COR-L47 (cell line): ENCODE results near the gene BAIAP2.

ENCODE experiments used
- DNase-seq: peaks from one replicate; lab custom pipeline; 2025; lab: John Stamatoyannopoulos, UW

Gene BAIAP2

DNA sequence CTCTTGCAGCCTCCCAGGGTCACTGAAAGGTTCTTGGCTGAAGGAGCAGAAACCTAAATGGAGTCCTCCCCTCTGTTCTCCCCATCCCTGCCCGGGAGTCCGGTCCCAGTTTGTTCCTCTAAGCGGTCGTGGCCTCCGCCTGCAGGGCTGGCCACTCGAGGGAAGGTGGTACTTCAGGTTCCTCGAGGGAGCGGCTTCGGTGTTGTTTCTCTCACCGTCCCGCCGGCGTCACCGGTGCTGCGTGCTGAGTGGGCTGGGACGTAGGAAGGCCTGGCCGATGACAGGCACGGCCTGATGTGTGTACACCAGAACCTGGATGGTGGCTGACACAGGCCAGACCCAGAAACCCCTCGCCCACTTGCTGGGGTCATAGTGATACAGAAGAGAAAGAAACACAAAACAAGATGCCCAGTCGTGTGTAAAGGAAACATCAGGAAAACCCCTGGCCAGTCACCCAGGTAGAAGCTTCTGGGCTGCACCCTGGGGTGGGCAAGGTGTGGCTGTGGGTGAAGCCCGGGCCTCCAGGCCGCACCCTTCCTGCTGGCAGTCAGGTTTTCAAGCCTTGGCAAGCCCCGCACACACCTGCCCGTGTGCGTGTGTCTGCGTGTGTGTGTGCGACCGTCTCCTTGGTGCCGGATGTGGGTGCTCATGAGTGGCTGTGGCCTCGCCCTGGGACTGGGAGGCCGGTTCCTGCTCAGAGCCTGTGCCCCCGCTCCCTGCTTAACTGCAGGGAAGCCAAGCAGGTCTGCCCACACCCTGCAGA, 52.0 kb downstream of the BAIAP2 start:
- peak; percentile 66 for DNase-seq

DNA sequence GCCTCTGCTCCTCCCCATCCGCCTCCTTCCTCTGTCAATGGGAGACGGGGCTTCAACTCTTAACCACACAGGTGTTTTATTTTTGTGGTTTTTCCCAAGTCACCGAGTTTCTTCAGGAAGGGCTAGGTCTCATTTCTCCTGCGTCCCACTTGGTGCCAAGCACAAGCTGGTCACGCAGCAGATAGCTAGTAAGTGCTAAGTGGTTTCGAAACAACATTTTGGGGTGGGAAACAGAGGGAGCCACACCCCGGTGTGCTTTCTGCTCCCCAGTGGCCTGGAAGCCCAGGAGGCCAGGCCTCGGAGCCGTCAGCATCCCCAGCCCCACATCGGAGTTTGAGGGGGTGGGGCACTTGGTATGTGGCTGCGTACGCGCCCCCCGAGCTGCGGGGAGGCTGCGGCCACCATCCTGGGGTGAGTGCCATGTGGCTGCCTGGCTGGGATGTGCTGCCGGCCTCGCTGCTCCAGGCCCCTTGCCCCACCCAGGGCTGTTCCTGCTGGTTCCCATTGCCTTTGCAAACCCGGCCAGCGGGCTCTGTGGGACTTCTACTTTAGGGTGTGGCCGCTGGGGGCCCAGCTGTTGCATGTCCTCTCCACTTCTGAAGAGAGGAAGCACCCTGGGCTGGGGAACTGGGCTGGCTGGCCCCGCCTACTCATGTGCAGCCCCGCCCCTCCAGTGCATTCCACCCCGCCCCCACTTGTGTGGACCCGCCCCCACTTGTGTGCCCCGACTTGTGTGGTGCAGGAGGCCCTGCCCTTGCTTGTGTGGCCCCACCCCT, 55.6 kb downstream of the BAIAP2 start:
- DNase-seq = no peak

DNA sequence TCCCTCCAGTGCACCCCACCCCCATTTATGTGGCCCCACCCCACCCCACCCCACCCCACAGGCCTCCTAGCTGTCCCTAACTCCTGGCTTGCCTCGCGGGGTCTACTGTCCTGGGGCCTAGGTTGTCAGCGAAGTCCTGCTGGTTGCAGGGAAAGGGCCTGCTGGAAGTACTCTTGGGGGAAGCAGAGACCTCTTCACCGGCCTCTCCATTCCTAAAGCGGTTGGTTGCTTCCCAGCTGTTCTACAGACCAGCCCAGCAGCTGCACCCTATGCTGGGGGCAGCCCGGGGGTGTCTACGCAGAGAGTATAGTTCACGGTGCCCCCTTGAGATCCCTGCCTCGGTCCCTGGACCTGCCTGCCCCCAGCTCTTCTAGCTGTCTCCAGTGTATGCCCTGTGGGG, 56.2 kb downstream of the BAIAP2 start:
- no peak for DNase-seq

DNA sequence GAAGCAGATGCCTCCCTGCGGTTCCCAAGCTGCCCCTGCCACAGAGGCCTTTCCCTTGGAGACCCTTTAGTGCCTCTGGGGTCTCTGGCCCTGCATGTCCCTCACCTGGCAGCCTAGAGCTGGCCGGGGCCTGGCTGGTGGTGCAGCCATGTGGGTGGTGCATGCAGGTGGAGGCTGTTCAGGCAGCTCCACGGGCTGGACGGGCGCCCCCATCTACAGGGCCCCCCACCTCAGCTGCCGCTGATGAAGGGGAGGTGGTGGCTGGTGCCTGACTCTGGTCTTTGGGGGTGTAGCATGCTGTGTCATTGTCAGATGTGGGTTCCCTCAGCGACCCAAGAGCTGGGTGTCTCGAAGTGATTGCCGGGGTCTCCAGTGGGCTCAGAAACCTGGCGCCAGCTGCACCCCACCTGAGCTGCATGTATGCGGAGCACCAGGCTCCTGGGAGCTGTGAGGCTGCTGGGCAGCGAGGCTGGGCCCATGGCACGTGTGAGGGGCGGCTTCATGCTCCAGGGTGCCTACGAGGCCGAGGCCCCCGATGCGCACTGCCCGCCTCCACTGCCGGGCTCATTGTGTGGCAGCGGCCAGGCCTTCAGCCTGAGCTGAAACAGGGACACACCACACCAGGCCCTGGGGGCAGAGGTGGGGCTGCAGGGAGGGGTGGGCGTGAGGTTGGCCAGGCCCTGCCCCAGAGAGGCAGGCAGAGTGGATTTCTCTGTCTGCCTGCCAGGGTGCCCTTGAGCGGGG, 57.0 kb downstream of the BAIAP2 start:
- no peak for DNase-seq

DNA sequence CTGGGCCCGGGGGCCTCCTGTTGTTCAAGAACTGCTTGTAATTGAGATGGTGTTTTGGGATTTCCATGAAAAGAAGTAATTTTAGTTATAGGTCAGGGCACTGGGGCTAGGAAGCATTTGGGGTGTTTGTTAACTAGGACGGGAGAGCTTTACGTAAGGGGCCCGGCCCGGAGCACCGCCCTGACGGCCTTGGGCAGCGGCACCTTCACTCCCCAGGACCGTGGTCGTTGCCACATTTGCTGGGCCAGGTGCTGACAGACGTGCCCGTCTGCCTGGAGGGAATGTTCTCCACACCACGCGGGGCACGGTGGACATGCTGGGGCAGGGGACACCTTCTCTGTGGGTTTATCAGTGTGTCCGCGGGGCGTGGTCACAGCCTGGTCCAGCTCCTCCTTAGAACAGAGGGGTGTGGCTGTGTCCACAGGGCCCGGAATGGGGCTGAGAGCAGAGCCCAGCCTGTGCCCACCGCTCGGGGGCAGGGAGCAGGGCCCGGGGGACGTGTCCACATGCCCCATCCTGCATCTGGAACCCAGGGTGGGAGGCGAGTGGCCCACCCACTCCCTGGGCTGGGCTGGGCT, 57.7 kb downstream of the BAIAP2 start:
- DNase-seq = no peak

DNA sequence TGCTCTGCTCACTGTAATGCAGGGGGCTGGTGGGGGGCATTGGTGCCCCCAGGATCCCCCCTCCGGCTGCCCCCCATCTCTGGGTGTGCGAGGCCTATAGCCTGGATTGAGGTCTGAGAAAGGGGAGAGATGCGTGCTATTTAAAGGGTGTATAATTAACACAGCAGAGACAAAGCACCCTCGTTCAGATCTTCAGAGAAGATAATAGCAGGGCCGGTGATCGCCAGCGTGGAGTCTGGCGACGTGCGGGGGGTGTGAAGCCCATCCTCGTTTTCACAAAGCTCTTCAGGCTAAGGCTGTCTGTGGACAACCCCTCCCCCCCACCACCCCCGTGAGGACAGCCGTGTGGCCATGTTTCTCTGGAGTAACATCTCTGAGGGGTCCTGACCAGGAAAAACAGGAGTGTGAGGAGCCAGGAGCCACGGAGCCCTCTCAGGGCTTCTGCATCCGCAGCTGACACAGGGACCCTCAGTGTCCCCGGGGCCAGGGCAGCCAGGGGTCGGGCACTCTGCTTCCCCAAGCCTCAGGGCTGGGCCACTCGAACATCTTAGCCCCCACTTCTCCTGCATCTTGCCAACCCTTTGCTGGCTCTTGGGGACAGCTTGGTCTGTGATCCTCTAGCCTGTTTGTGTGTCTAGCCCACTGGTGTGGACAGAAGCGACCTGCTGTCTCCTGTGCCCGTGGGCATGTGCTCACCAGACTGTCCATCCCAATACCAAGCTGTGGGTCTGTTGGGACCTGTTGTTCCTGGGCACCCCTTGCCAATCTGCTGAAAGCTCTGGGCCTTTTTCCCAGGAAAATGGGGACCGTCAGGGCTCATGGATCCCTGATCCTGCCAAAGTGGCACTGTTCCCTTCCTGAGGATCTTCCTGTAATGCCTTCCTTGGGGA, 58.9 kb downstream of the BAIAP2 start:
- peak; percentile 56 for DNase-seq

DNA sequence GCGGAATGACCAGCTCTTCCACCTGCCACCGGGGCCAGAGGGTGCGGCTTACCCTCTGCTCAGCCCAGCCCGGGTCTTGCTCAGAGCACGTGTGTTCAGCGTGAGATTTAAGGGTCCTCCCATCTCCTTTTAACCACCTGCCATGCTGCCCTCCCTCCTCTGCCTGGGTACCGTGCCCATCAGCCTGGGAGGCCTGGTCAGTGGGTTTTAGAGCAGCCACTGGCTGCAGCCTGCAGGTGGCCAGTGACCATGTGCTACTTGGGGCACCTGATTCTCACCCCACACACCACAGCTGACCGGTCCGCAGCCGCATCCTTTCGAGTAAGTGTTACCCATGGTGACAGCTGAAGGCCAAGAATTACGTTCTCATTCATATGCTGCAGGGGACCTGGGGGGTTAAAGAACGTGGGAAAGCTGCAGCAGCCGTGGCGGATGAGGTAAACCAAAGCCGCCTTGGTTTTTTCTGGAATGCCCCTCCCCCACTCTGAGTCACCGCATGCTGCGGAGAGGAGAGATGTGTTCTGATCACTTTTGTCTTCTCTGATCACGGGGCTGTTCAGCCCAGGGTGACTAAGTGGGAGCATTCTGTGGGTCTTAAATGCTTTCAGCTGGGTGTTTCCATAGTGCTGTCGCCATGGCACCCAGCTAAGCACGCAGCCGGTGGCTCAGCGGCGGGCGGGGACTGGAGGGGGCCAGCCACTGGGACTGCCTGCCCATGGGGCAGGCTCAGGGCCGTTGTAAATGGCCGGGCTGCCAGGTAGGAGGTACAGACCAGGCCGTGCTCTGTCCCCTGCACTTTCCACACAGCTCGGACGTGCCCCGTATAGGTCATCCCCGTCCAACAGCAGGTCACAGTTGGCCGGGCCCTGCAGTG, 59.8 kb downstream of the BAIAP2 start:
- peak; percentile 92 for DNase-seq

DNA sequence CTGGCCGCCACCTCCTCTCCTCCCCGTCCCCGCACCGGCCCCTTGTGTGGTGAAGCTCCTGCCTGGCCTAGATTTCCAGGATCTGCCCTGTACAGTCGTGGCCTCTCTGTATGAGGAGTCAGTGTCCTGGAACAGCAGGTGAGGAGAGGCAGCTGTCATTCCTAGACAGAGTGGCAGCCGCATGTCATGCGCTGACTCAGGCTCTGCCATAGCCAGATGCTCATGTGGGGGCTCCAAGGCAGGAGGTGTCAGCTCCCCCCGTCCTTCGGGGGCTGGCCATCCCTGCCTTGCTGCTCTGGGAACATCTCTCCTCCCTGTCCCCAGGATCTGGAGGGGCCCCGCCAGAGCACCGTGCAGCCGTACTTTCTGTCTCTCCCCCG, 60.4 kb downstream of the BAIAP2 start:
- no peak for DNase-seq

DNA sequence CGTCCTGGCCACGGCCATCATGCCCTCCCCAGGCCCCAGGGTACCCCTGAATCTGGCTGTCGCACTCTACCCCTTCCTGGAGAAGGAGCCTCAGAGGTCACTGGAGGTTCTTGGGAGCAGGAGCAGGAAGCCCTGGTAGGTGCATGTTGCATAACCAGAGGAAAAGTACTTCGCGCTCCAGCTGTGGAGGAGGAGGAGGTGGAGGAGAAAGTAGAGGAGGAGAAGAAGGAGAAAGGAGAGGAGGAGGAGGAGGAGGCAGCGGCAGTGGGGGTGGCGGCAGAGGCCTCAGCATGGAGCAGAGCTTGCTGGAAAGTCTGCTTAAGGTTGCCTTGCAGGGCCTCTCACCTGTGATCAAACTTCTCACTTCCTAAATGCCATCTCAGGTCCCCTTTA, 61.8 kb downstream of the BAIAP2 start:
- no peak for DNase-seq

DNA sequence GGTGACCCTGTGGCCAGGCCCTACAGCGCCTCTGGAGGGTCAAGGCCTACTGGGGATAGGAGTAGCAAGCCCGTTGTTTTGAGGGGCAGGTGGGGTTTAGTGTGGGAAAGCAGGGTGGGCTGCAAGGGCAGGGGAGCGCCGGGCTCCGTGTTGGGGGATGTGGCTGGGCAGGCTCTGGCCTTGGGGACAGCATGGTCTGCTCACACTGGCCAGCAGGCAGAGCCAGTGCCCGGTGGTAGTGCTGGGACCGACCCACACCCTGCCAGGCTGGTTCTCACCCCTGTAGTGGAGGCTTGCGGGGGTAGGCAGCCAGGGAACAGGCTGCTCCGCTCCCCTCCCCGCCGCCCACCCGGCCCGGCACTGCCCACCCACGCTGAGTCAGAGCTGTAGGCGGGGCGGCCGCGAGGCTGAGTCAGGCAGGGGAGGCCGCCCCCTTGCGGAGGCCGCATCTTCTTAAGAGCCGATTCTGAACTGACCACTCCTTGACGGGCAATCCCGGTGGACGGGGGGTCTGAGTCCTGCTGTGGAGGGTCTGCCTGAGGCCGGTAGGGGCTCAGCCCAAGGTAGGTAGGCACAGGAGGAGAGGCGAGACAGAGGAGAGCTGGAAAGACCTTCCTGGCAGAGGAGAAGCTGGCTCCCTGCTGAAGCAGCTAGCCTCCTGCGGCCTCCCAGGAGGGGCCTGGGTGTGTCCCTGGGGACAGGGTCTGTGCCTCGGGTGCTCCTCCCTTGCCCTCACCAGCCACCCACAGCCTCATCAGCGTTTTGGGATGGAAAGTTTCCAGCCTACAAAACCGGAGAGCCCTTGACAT, 62.4 kb downstream of the BAIAP2 start:
- no peak for DNase-seq

DNA sequence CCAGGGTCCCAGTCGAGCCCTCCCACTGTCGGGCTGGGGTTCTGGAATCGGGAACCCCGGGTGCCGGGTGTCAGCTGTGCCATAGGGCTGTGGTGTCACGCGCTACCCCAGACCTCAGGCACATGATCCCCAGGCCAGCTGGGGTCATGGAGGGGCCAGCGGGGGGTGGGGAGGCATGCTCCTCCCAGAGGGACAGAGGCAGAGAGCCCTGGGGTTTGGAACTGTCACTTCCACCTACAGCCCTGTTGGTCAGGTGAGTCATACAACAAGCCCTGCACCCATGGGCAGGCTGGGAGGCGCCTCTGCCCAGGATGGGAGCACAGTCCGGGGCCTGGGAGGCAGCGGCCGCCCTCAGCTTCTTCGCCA, 63.0 kb downstream of the BAIAP2 start:
- no peak for DNase-seq

DNA sequence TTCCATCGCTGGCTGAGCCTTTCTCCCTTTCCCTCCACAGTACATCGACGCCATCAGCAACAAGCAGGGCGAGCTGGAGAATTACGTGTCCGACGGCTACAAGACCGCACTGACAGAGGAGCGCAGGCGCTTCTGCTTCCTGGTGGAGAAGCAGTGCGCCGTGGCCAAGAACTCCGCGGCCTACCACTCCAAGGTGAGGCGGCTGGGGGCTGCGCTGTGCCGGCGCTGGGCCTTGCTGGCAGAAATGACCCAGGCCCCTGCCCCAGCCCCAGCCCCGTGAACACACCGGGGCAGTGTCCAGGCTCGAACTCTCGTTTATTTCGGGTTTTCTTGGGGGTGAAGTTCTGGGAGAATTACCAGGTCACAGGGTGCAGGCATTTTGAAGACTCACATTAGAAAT, 64.9 kb downstream of the BAIAP2 start:
- no peak for DNase-seq

DNA sequence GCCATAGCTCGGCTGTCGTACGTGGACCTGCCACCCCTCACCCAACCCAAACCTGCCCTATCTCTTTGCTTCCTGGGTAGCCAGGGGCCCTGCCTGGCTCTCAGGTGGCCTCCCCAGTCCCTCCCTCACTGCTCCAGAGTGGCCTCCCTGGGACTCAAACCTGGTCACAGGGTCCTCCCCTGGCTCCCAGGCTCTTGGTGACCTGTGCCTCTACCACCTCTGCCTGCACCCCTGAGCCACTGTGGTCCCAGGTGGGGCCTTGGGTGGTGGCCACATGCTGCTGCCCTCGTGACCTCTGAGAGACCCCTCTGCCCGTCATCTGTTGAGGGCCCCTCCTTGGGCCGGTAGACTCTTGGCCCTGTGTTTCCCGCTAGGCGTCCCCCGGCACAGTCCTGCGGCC, 65.7 kb downstream of the BAIAP2 start:
- no peak for DNase-seq

DNA sequence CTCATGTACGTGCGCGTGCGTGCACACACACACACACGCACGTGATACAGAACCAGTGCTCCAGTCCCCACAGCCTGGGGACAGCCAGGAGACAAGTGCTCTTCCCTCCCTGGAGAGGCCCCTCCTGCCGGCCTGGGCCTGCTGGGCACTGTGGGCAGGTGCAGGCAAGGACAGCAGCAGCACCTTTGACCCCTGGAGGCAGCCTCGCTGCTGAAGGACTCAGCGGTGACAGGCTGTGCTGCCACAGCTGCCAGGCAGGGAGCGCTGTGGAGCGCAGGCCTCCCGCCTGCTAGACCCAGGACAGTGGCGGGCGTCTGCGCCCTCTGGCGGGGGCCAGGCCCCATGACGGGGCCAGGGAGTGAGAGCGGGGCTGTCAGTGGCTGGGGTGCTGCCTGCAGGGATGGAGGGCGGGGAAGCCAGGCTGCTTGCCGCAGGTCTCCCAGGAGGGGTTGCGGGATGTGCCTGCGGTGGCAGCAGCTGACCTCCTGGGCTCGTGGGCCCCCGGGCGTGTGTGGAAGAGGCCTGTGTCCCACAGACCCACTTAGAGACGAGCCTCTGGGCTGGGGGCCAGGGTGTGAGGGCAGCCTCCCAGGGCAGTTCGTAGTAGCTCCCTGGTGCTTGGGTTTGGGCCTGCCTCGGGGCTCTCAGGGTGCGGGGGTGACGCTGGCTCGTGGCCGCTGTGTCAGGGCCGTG, 66.8 kb downstream of the BAIAP2 start:
- peak; percentile 53 for DNase-seq

DNA sequence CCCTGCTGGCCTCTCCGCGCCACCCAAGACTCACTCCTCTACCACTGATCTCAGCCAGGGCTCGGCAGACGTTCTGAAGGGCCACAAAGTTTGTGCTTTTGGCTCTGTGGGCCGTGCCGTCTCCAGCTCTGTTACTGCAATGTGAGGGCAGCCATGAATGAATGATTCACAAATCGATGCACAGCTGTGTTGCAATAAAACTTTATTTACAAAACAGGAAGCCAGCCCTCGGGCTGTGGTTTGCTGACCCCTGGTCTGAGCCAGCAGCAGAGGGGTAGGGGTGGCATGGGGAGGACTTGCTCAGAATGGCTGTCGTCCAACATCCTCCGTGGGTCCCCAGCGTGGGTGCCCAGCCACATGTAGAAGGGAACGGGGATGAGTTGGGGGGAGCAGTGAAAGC, 67.4 kb downstream of the BAIAP2 start:
- no peak for DNase-seq

DNA sequence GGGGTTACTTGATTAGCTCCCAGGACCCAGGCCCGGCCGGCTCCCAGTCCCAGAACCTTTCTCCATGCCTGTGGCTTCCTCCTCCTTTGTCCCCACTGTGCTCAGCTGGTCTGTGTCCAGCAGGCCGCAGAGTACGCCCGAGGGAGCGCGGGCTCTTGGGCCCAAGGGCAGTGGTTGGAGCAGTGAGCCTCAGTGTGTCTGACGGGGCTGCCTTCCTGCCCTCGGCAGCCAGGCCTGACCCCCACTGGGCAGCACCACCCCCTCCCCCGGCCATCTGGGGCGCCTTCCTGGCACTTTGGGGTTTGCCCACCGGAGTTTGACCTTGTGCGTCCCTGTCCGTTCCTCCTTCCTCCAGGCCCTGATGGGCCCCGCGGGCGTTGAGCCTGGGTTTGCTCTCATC, 67.9 kb downstream of the BAIAP2 start:
- no peak for DNase-seq

DNA sequence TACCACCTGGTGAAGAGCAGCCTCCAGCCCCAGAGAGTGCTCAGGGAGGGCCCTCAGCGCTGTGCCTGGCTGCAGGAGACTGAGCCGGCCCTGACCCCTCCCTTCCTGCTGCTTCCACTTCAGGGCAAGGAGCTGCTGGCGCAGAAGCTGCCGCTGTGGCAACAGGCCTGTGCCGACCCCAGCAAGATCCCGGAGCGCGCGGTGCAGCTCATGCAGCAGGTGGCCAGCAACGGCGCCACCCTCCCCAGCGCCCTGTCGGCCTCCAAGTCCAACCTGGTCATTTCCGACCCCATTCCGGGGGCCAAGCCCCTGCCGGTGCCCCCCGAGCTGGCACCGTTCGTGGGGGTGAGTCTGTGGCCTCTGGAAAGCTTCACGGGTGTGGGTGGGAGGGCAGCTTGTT, 68.4 kb downstream of the BAIAP2 start:
- DNase-seq = no peak

DNA sequence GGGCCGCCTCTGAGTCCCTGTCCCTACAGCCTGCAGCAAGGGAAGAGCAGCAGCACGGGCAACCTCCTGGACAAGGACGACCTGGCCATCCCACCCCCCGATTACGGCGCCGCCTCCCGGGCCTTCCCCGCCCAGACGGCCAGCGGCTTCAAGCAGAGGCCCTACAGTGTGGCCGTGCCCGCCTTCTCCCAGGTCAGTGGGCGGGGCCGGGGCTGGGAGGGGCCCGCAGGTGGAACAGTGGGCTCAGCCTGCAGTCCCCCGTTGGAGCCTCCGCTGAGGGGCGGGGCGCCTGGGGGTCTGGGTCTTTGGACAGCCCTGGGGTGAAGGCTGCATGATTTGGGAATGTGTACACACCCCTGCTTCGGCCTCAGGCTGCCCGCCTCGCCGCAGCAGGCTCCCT, 71.8 kb downstream of the BAIAP2 start:
- DNase-seq = no peak

DNA sequence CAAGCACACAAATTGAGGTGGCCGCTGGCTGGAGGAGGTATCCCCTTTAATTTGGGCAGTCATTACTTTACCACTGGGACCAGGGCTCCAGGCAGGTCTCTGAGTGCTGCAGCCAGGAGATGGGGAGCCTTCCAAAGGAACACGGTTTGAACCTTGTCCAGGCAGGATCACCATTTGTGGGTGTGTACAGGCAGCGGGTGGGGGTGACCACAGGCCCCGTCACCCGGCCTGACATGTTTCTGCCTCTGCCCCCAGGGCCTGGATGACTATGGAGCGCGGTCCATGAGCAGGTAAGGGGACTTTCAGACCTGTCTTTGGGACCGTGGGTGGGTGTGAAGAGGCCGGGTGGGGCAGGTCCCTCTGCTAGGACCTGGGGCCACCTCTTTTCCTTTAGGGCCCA, 73.3 kb downstream of the BAIAP2 start:
- no peak for DNase-seq
